ENCODE measurements around the gene PRKCA.

DNA sequence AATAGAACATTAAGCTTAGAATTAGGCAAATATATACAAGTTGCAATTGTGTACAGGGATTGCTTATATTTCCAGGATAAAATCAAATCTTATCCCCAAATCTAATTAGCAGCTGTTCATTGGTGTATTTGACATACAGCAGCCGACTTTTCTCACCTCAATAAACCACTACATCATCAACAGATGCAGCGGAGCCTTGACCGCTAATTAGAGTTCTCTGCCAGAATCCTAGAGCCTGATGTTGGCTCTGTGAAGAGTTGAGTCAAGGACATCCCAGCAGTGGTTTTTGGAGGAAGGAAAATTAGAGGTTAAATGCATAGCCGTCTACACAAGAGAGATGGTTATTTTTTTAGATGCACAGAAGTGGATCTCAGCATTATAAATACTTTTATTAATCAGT lies 310.6 kb downstream of the PRKCA start:
- TF ChIP-seq, protein P1, sequence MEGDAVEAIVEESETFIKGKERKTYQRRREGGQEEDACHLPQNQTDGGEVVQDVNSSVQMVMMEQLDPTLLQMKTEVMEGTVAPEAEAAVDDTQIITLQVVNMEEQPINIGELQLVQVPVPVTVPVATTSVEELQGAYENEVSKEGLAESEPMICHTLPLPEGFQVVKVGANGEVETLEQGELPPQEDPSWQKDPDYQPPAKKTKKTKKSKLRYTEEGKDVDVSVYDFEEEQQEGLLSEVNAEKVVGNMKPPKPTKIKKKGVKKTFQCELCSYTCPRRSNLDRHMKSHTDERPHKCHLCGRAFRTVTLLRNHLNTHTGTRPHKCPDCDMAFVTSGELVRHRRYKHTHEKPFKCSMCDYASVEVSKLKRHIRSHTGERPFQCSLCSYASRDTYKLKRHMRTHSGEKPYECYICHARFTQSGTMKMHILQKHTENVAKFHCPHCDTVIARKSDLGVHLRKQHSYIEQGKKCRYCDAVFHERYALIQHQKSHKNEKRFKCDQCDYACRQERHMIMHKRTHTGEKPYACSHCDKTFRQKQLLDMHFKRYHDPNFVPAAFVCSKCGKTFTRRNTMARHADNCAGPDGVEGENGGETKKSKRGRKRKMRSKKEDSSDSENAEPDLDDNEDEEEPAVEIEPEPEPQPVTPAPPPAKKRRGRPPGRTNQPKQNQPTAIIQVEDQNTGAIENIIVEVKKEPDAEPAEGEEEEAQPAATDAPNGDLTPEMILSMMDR (IDR thresholded peaks at IDR 0.05; ENCODE audit: low read depth, low read length): no peak
- TF ChIP-seq MYC (IDR thresholded peaks at IDR 0.05; ENCODE audit: low read depth, low read length): no peak
- TF ChIP-seq, protein P2, sequence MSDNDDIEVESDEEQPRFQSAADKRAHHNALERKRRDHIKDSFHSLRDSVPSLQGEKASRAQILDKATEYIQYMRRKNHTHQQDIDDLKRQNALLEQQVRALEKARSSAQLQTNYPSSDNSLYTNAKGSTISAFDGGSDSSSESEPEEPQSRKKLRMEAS (IDR thresholded peaks at IDR 0.05; ENCODE audit: low read depth, low read length): no peak

All from NB4 (cell line).